Stomach (tissue), 9 donors: ENCODE results near the gene MT1A. TPM values are rescaled to one million over a fixed set of nuclear protein-coding genes. Genes with fewer than 3 reads are reported as not detected.

Source experiments
- DNase-seq, 2 donors: peaks; one replicate each; pipeline versions ENCODE4 v3.0.0 to v3.0.0-alpha.2; 2013 to 2019
- H3K27ac ChIP-seq, 5 donors: fragments of 200-600 bp in 4 of 5; sonication (generic) in 4 of 5; one replicate each; pipeline ENCODE4 v1.5.1; 2013 to 2019; ENCODE audit warnings: mild to moderate bottlenecking in 1 of 5, moderate library complexity in 1 of 5
- H3K27me3 ChIP-seq, 3 donors: fragments of 200-600 bp; sonication (generic); one replicate each; pipeline ENCODE4 v1.5.1; 2017 to 2019; ENCODE audit warnings: mixed run types in 1 of 3
- H3K36me3 ChIP-seq, 4 donors: fragments of 200-600 bp; sonication (generic); 1 replicate in 3 of 4; 2 replicates in 1 of 4; pipeline ENCODE4 v1.5.1; 2016 to 2019
- H3K4me1 ChIP-seq, 4 donors: fragments of 200-600 bp; sonication (generic); one replicate each; pipeline ENCODE4 v1.5.1; 2016 to 2019
- H3K4me3 ChIP-seq, 4 donors: fragments of 200-600 bp; sonication (generic) in 3 of 4; one replicate each; pipeline ENCODE4 v1.5.1; 2016 to 2019; ENCODE audit warnings: mild to moderate bottlenecking in 1 of 4
- H3K9me3 ChIP-seq, 4 donors: fragments of 200-600 bp; sonication (generic); one replicate each; pipeline ENCODE4 v1.5.1; 2016 to 2019
- CTCF ChIP-seq, 7 experiments: fragments of 450-650 bp in 4 of 7; fragments of 200-600 bp in 3 of 7; sonication (generic) in 3 of 7; IDR thresholded peaks; one replicate each; pipeline ENCODE4 v1.5.1; 2016 to 2019; ENCODE audit warnings: antibody characterized with exemption in 7 of 7, control low read depth in 2 of 7, mild to moderate bottlenecking in 1 of 7
- EP300 ChIP-seq: sonication (generic); formaldehyde crosslinking; IDR thresholded peaks from one replicate; pipeline ENCODE4 v1.6.1; 2017; ENCODE audit warnings: antibody characterized with exemption
- POLR2A ChIP-seq, 4 donors: fragments of 450-650 bp; IDR thresholded peaks; one replicate each; pipeline ENCODE4 v1.6.1; 2016; ENCODE audit warnings: antibody characterized with exemption in 4 of 4, control low read depth in 2 of 4, mild to moderate bottlenecking in 1 of 4, moderate library complexity in 1 of 4
- POLR2AphosphoS5 ChIP-seq, 3 donors: sonication (generic); formaldehyde crosslinking; IDR thresholded peaks; one replicate each; pipeline ENCODE4 v1.6.1; 2016; ENCODE audit warnings: antibody characterized with exemption in 3 of 3
- WGBS, 5 donors: extraction: QIAGEN DNeasy Blood & Tissue Kit in 3 of 5; methylation state at CpG; one replicate each; pipeline versions ENCODE4 v1.1.5 to v1.1.7; 2013 to 2018; 5-methylcytosine and 5-hydroxymethylcytosine counted together
- intact Hi-C: fragments of 100-400 bp; cut with DNase I; formaldehyde crosslinking; loops from one replicate; pipeline ENCODE4 v1.15.1; 2023; ENCODE audit warnings: low total_unique reads
- polyA plus RNA-seq, 3 donors: library from polyadenylated mRNA; stranded (reverse); fragments of 200-250 nt; gene quantifications; one replicate each; pipeline ENCODE4 v1.2.3, GENCODE V29; 2013
- total RNA-seq, 5 donors: library from RNA; depleted of rRNA; stranded (reverse); fragments of >200 nt; gene quantifications; one replicate each; pipeline versions ENCODE4 v1.1.0 to v1.2.3, GENCODE V29; 2014 to 2016
- donor health status: healthy with polysubstance abuse.
- donor health status: Bipolar disorder and iron deficiency.
- donor health status: healthy.

The MT1A gene
- total and polyA plus RNA-seq, 8 donors, result 3.3 to 185 (median 56.7) TPM; not detected in 1

DNA sequence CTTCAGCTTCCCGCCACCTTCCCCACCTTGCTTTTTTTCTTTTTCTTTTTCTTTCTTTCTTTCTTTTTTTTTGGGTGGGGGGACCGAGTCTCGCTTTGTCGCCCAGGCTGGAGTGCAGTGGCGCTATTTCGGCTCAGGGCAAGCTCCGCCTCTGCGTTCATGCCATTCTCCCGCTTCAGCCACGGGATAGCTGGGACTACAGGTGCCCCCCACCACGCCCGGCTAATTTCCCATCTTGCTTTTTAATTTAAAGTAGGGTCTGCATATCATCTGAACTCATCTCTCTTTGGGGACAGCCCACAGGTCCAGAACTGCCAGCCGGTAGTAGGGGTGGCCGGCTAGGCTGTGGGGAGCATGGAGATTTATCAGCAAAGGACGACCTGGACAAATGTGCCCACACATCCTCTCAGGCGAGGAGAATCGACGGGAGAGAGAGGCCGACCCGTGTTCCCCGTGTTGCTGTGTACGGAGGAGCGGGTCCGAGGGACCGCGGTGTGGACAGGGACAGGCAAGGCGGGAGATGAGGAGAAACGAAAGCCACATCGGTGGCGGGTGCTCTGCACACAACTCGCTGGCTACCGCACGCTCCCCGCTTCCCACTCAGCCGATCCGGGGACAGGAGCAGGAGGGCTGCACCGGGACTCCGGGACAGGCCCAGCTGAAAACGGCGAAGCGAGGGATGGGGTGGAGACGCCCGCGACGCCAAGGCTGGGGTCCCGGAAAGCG is 3.6 kb upstream of the MT1A start:
- peak overlapping the region; percentile 8 to 54 (median 22) for H3K4me3 ChIP-seq
- H3K9me3 ChIP-seq, result no peaks in the 10 kb centered on the region
- intact Hi-C loops, result no loop called here
- no peak overlapping the region for H3K27ac ChIP-seq
- peaks cover 0 to 80% (median 15%) of the 10 kb centered on the region in 3 donors for H3K27me3 ChIP-seq
- TF ChIP-seq EP300 (no peak), CTCF (IDR thresholded peaks at IDR 0.05) (no peak), POLR2AphosphoS5 (IDR thresholded peaks at IDR 0.05) (no peak), POLR2A (IDR thresholded peaks at IDR 0.05) (no peak)
- no peak for DNase-seq
- peaks cover 30 to 71% (median 53%) of the 10 kb centered on the region in 4 donors for H3K4me1 ChIP-seq
- 24 to 62% (median 29%) methylated on average over 47 of the region's 47 CpGs for WGBS, 5 donors
- no peaks in the 10 kb centered on the region for H3K36me3 ChIP-seq

DNA sequence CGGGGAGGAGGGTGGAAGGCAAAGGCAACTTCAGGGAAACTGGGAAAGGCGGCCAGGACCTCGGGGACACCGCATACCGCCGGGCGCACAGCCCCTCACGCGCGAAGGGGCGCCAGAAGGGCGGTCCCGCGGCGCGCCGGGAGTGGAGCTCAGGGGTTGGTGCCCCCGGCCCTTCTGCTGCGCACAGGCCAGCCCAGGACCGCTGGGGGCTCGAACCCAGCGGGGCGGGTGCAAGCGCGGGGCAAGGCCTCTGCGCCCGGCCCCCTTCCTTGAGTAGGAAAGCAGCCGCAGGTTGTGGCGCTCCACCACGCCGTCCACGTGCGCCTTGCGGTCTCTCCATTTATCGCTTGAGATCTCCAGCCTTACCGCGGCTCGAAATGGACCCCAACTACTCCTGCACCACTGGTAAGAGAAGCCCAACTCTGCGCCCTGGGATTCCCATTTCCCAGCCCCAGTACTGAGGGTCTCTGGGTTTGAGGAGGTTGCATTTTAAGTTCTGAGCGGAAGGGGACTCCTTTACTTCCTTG is 3.0 kb upstream of the MT1A start:
- WGBS, 5 donors, result 12 to 41% (median 13%) methylated on average over 22 to 40 of the region's 40 CpGs
- Histone ChIP-seq H3K9me3 (no peaks in the 10 kb centered on the region), H3K4me3 (peak overlapping the region; percentile 8 to 54 (median 22)), H3K27ac (no peak overlapping the region), H3K36me3 (no peaks in the 10 kb centered on the region), H3K4me1 (peaks cover 30 to 72% (median 54%) of the 10 kb centered on the region in 4 donors), H3K27me3 (peaks cover 0 to 83% (median 15%) of the 10 kb centered on the region in 3 donors)
- DNase-seq, result no peak
- intact Hi-C loops, result no loop called here
- no peak for TF ChIP-seq CTCF (IDR thresholded peaks at IDR 0.05)
- no peak for TF ChIP-seq POLR2AphosphoS5 (IDR thresholded peaks at IDR 0.05)
- no peak for TF ChIP-seq EP300
- TF ChIP-seq POLR2A (IDR thresholded peaks at IDR 0.05), result no peak

DNA sequence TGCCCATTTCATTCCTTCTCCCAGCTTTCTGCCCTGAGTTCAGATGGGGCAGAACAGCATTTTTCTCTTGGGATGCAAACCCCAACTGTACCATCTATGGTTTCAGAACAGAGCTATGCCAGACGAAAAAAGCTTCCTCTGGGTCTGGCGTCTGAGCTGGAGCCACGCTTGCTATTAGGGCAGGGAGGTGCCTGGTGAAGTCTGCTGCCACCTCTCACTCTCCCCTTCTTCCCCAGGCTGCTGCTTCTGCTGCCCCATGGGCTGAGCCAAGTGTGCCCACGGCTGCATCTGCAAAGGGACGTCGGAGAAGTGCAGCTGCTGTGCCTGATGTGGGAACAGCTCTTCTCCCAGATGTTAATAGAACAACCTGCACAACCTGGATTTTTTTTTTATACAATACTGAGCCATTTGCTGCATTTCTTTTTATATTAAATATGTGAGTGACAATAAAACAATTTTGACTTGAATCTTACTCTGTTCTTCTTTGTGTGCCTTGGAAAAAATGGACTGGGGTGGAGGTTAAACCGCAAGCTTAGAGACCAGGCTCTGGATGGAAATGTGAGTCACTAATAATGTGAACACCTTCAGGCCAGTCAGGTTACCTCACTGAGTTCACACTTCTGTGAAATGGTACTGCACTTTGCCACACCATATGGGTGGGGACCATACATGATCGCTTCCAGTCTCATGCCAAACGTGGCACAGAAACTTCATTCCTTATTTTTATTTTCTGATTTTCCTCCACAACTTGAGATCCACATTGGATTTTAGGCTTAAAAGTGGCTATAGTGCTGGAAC is 1.7 kb upstream of the MT1A start:
- H3K27me3 ChIP-seq, result peaks cover 0 to 90% (median 15%) of the 10 kb centered on the region in 3 donors
- peaks cover 29 to 69% (median 51%) of the 10 kb centered on the region in 4 donors for H3K4me1 ChIP-seq
- intact Hi-C loops, result no loop called here
- H3K27ac ChIP-seq, result peak overlapping the region in 1 of 5 donors; percentile 83
- no peaks in the 10 kb centered on the region for H3K36me3 ChIP-seq
- TF ChIP-seq CTCF (IDR thresholded peaks at IDR 0.05) (no peak), POLR2A (IDR thresholded peaks at IDR 0.05) (no peak), POLR2AphosphoS5 (IDR thresholded peaks at IDR 0.05) (no peak), EP300 (no peak)
- H3K9me3 ChIP-seq, result no peaks in the 10 kb centered on the region
- no peak overlapping the region for H3K4me3 ChIP-seq
- 54 to 76% (median 59%) methylated on average over 9 of the region's 9 CpGs for WGBS, 5 donors
- no peak for DNase-seq

GRCh38 chr16:56639045-56639444 is 579 bp downstream of the MT1A start:
- Histone ChIP-seq H3K4me3 (peak overlapping the region in 3 of 4 donors; percentile 46 to 52 (median 49)), H3K36me3 (no peaks in the 10 kb centered on the region), H3K27me3 (peaks cover 0 to 84% (median 11%) of the 10 kb centered on the region in 3 donors), H3K4me1 (peaks cover 31 to 66% (median 53%) of the 10 kb centered on the region in 4 donors), H3K9me3 (no peaks in the 10 kb centered on the region), H3K27ac (peak overlapping the region; percentile 60 to 85 (median 80))
- no peak for TF ChIP-seq EP300
- no peak for TF ChIP-seq POLR2A (IDR thresholded peaks at IDR 0.05)
- no peak for TF ChIP-seq POLR2AphosphoS5 (IDR thresholded peaks at IDR 0.05)
- TF ChIP-seq CTCF (IDR thresholded peaks at IDR 0.05), result no peak
- WGBS, 5 donors, result 25 to 63% (median 44%) methylated on average over 1 of the region's 1 CpG
- intact Hi-C loops, result no loop called here
- no peak for DNase-seq
